NCI-H526 treated with DMSO at 0.1 percent for 48 hours (cell line): Measurements from ENCODE around the gene ACACA.

Experiments used
- DNase-seq: peaks from one replicate; lab custom pipeline; 2025; lab: John Stamatoyannopoulos, UW

The ACACA gene

GRCh38 chr17:37230633-37231032 lies 176.0 kb downstream of the ACACA start:
- no peak for DNase-seq

- DNase-seq = no peak
These were observed 181.2 kb downstream of the ACACA start for GRCh38 chr17:37225465-37225864.

- DNase-seq = no peak
These were observed 184.8 kb downstream of the ACACA start for GRCh38 chr17:37221865-37222264.

GRCh38 chr17:37220607-37220953 lies 186.1 kb downstream of the ACACA start:
- DNase-seq = no peak

- DNase-seq = no peak
These were observed 186.6 kb downstream of the ACACA start for GRCh38 chr17:37219876-37220606.

GRCh38 chr17:37218849-37219248 lies 187.8 kb downstream of the ACACA start:
- no peak for DNase-seq

GRCh38 chr17:37214416-37214815 lies 192.2 kb downstream of the ACACA start:
- DNase-seq = no peak

GRCh38 chr17:37213927-37214326 lies 192.7 kb downstream of the ACACA start:
- no peak for DNase-seq

- no peak for DNase-seq
These were observed 194.5 kb downstream of the ACACA start for GRCh38 chr17:37212179-37212578.

GRCh38 chr17:37211136-37211535 lies 195.5 kb downstream of the ACACA start:
- DNase-seq = no peak

- DNase-seq = no peak
These were observed 199.5 kb downstream of the ACACA start for GRCh38 chr17:37207103-37207502.

GRCh38 chr17:37206299-37206698 lies 200.3 kb downstream of the ACACA start:
- DNase-seq = no peak

GRCh38 chr17:37200497-37200896 lies 206.1 kb downstream of the ACACA start:
- DNase-seq = no peak

GRCh38 chr17:37197336-37197735 lies 209.3 kb downstream of the ACACA start:
- DNase-seq = no peak

- no peak for DNase-seq
These were observed 212.4 kb downstream of the ACACA start for GRCh38 chr17:37194208-37194607.

- DNase-seq = no peak
These were observed 215.4 kb downstream of the ACACA start for GRCh38 chr17:37191219-37191618.

- DNase-seq = no peak
These were observed 216.1 kb downstream of the ACACA start for GRCh38 chr17:37190493-37190892.

GRCh38 chr17:37188157-37188556 lies 218.5 kb downstream of the ACACA start:
- DNase-seq = no peak

GRCh38 chr17:37187262-37187661 lies 219.4 kb downstream of the ACACA start:
- no peak for DNase-seq

- no peak for DNase-seq
These were observed 223.7 kb downstream of the ACACA start for GRCh38 chr17:37182786-37183465.

GRCh38 chr17:37180376-37180775 lies 226.3 kb downstream of the ACACA start:
- DNase-seq = no peak

- DNase-seq = no peak
These were observed 226.7 kb downstream of the ACACA start for GRCh38 chr17:37179893-37180292.

GRCh38 chr17:37177254-37177870 lies 229.3 kb downstream of the ACACA start:
- DNase-seq = peak; percentile 90
